WTC11 (cell line): ENCODE results near the gene CDC16. TPM values are rescaled to one million over a fixed set of nuclear protein-coding genes. Genes with fewer than 3 reads are reported as not detected.

Source experiments
- ATAC-seq: fragments of 200-7000 bp; cut with Tn5 transposase; 2 replicates; pipeline ENCODE4 v1.10.0; 2021; ENCODE audit warnings: mild to moderate bottlenecking, moderate library complexity
- CTCF ChIA-PET: fragments of 300-600 bp; sonication (Branson Sonifier 250); formaldehyde crosslinking; loops from one replicate; lab custom pipeline; 2021; ENCODE audit warnings: antibody characterized with exemption; lab: Charles Lee
- POLR2A ChIA-PET: fragments of 350-600 bp; sonication (Branson Sonifier 250); formaldehyde crosslinking; loops from one replicate; lab custom pipeline; 2021; ENCODE audit warnings: antibody characterized with exemption; lab: Charles Lee
- DNase-seq: peaks from one replicate; pipeline ENCODE4 v3.0.0; 2021; ENCODE audit warnings: low spot score
- H3K27ac Mint-ChIP-seq: 2 replicates; pipeline ENCODE4 v1.8.0; 2021; ENCODE audit warnings: mixed read lengths
- H3K27me3 Mint-ChIP-seq: 2 replicates; pipeline ENCODE4 v1.8.0; 2021; ENCODE audit warnings: low read depth, mild to moderate bottlenecking, moderate library complexity, mixed read lengths
- H3K36me3 Mint-ChIP-seq: 2 replicates; pipeline ENCODE4 v1.8.0; 2021; ENCODE audit warnings: mixed read lengths
- H3K4me1 Mint-ChIP-seq: 2 replicates; pipeline ENCODE4 v1.8.0; 2022; ENCODE audit warnings: mixed read lengths
- H3K4me3 Mint-ChIP-seq: 2 replicates; pipeline ENCODE4 v1.8.0; 2021; ENCODE audit warnings: mild to moderate bottlenecking, moderate library complexity, mixed read lengths
- H3K9me3 Mint-ChIP-seq: 2 replicates; pipeline ENCODE4 v1.8.0; 2021; ENCODE audit warnings: mixed read lengths
- ATF3 ChIP-seq: sonication (generic); formaldehyde crosslinking; conservative IDR thresholded peaks from 2 replicates; pipeline ENCODE4 v1.8.1; 2022; ENCODE audit warnings: mild to moderate bottlenecking, missing genetic modification reagents
- CREM ChIP-seq: sonication (generic); formaldehyde crosslinking; IDR thresholded peaks from 2 replicates; pipeline ENCODE4 v1.8.1; 2022; ENCODE audit warnings: mild to moderate bottlenecking, missing genetic modification reagents, moderate library complexity
- CTCF ChIP-seq: fragments of 200-600 bp; IDR thresholded peaks from 2 replicates; pipeline ENCODE4 v1.8.0; 2022; ENCODE audit warnings: antibody characterized with exemption
- E2F4 ChIP-seq: sonication (generic); formaldehyde crosslinking; IDR thresholded peaks from 2 replicates; pipeline ENCODE4 v1.8.1; 2022; ENCODE audit warnings: low read depth, mild to moderate bottlenecking, moderate library complexity, missing genetic modification reagents, borderline replicate concordance
- ETV6 ChIP-seq: sonication (generic); formaldehyde crosslinking; IDR thresholded peaks from 2 replicates; pipeline ENCODE4 v1.8.1; 2022; ENCODE audit warnings: mild to moderate bottlenecking, missing genetic modification reagents
- FOXJ3 ChIP-seq: sonication (generic); formaldehyde crosslinking; IDR thresholded peaks from 2 replicates; pipeline ENCODE4 v1.9.0; 2021; ENCODE audit warnings: missing genetic modification reagents, mild to moderate bottlenecking, borderline replicate concordance
- GABPB1 ChIP-seq: sonication (generic); formaldehyde crosslinking; IDR thresholded peaks from 2 replicates; pipeline ENCODE4 v1.8.1; 2023; ENCODE audit warnings: mild to moderate bottlenecking, missing genetic modification reagents
- GRHL2 ChIP-seq: fragments of 250-450 bp; sonication (Bioruptor Pico); IDR thresholded peaks from 2 replicates; pipeline ENCODE4 v1.8.0; 2022; ENCODE audit warnings: mild to moderate bottlenecking, moderate library complexity; ENCODE audit not compliant: insufficient replicate concordance, severe bottlenecking
- HMGA2 ChIP-seq: fragments of 250-450 bp; sonication (Bioruptor Pico); IDR thresholded peaks from 2 replicates; pipeline ENCODE4 v1.4.0; 2021; ENCODE audit warnings: mild to moderate bottlenecking, moderate library complexity
- IRF1 ChIP-seq: sonication (generic); formaldehyde crosslinking; IDR thresholded peaks from 2 replicates; pipeline ENCODE4 v1.8.0; 2023; ENCODE audit warnings: missing genetic modification reagents
- IRF2 ChIP-seq: sonication (generic); formaldehyde crosslinking; IDR thresholded peaks from 2 replicates; pipeline ENCODE4 v1.8.0; 2022; ENCODE audit warnings: low read depth, missing genetic modification reagents, borderline replicate concordance
- JUN ChIP-seq: sonication (generic); formaldehyde crosslinking; IDR thresholded peaks from 2 replicates; pipeline ENCODE4 v1.8.0; 2023; ENCODE audit warnings: mild to moderate bottlenecking, missing genetic modification reagents
- NFE2L1 ChIP-seq: sonication (generic); formaldehyde crosslinking; IDR thresholded peaks from 2 replicates; pipeline ENCODE4 v1.8.1; 2023; ENCODE audit warnings: missing genetic modification reagents
- NFYB ChIP-seq: sonication (generic); formaldehyde crosslinking; conservative IDR thresholded peaks from 2 replicates; pipeline ENCODE4 v1.8.0; 2022; ENCODE audit warnings: low read depth, missing genetic modification reagents
- PRRX2 ChIP-seq: fragments of 250-450 bp; sonication (Bioruptor Pico); IDR thresholded peaks from 2 replicates; pipeline ENCODE4 v1.8.0; 2021; ENCODE audit warnings: mild to moderate bottlenecking
- RELA ChIP-seq: sonication (generic); formaldehyde crosslinking; IDR thresholded peaks from 2 replicates; pipeline ENCODE4 v1.8.1; 2022; ENCODE audit warnings: missing genetic modification reagents, mild to moderate bottlenecking, borderline replicate concordance
- STAT6 ChIP-seq: sonication (generic); formaldehyde crosslinking; conservative IDR thresholded peaks from 2 replicates; pipeline ENCODE4 v1.8.1; 2023; ENCODE audit warnings: mild to moderate bottlenecking, low read depth, missing genetic modification reagents, moderate library complexity
- TP53 ChIP-seq: sonication (generic); formaldehyde crosslinking; IDR thresholded peaks from 2 replicates; pipeline ENCODE4 v1.8.1; 2023; ENCODE audit warnings: mild to moderate bottlenecking, missing genetic modification reagents
- USF2 ChIP-seq: sonication (generic); formaldehyde crosslinking; IDR thresholded peaks from 2 replicates; pipeline ENCODE4 v1.8.1; 2023; ENCODE audit warnings: mild to moderate bottlenecking, missing genetic modification reagents, moderate library complexity
- ZMAT4 ChIP-seq: fragments of 250-450 bp; sonication (Bioruptor Pico); IDR thresholded peaks from 2 replicates; pipeline ENCODE4 v1.9.0; 2021; ENCODE audit warnings: mild to moderate bottlenecking
- ZNF396 ChIP-seq: fragments of 250-450 bp; sonication (Bioruptor Pico); IDR thresholded peaks from 2 replicates; pipeline ENCODE4 v1.8.0; 2021; ENCODE audit warnings: mild to moderate bottlenecking, moderate library complexity, borderline replicate concordance
- ZNF416 ChIP-seq: fragments of 250-450 bp; sonication (Bioruptor Pico); IDR thresholded peaks from 2 replicates; pipeline ENCODE4 v1.9.0; 2021; ENCODE audit warnings: mild to moderate bottlenecking, inconsistent platforms
- ZNF423 ChIP-seq: fragments of 250-450 bp; sonication (Bioruptor Pico); IDR thresholded peaks from 2 replicates; pipeline ENCODE4 v2.1.2; 2022; ENCODE audit warnings: mild to moderate bottlenecking, moderate library complexity
- ZSCAN18 ChIP-seq: fragments of 250-450 bp; sonication (Bioruptor Pico); IDR thresholded peaks from 2 replicates; pipeline ENCODE4 v2.1.2; 2022; ENCODE audit warnings: mild to moderate bottlenecking, moderate library complexity
- total RNA-seq: library from RNA; stranded (reverse); gene quantifications from 3 replicates; pipeline ENCODE4 v1.2.3, GENCODE V29; 2021

Gene CDC16
- total RNA-seq, 1 experiment from 2014 or later = 73.5 TPM

GRCh38 chr13:114230575-114230974 lies 4.1 kb upstream of the CDC16 start (continued):
- TF ChIP-seq JUN (CRISPR knock-in tag) (no peak), ZSCAN18 (no peak), ZMAT4 (CRISPR knock-in tag) (no peak), RELA (no peak), USF2 (no peak), GRHL2 (CRISPR knock-in tag) (no peak), ETV6 (CRISPR knock-in tag) (no peak), GABPB1 (CRISPR knock-in tag) (no peak), ZNF396 (no peak), IRF2 (no peak), CTCF (no peak)

GRCh38 chr13:114231886-114232285 lies 2.8 kb upstream of the CDC16 start:
- CTCF ChIA-PET = no interaction called here
- Mint-ChIP-seq H3K36me3 (peaks cover 6% of the 10 kb centered on the region), H3K27ac (no peak overlapping the region), H3K4me3 (no peak overlapping the region), H3K27me3 (peaks cover 19% of the 10 kb centered on the region), H3K4me1 (peaks cover 59% of the 10 kb centered on the region), H3K9me3 (peaks cover 8% of the 10 kb centered on the region)
- DNase-seq (no peak), ATAC-seq (no peak)
- POLR2A ChIA-PET = no interaction called here
- TF ChIP-seq PRRX2 (CRISPR knock-in tag) (no peak), ETV6 (CRISPR knock-in tag) (no peak), ATF3 (CRISPR knock-in tag) (no peak), IRF1 (no peak), FOXJ3 (no peak), NFE2L1 (CRISPR knock-in tag) (no peak), HMGA2 (CRISPR knock-in tag) (no peak), ZNF423 (no peak), CREM (no peak), IRF2 (no peak), ZNF416 (no peak), NFYB (CRISPR knock-in tag) (no peak)

GRCh38 chr13:114234266-114234644 lies 442 bp upstream of the CDC16 start:
- peaks cover 19% of the 10 kb centered on the region for H3K27me3 Mint-ChIP-seq
- ATAC-seq (no peak), DNase-seq (no peak)
- TF ChIP-seq CTCF (no peak), TP53 (no peak), E2F4 (CRISPR knock-in tag) (no peak), USF2 (no peak), STAT6 (CRISPR knock-in tag) (no peak)
- no peak overlapping the region for H3K27ac Mint-ChIP-seq
- ChIA-PET CTCF (no interaction called here), POLR2A (no interaction called here)
- peaks cover 23% of the 10 kb centered on the region for H3K36me3 Mint-ChIP-seq
- H3K9me3 Mint-ChIP-seq = peaks cover 8% of the 10 kb centered on the region
- peak overlapping the region; percentile 78 for H3K4me3 Mint-ChIP-seq
- peaks cover 35% of the 10 kb centered on the region for H3K4me1 Mint-ChIP-seq
